Left ventricle myocardium inferior (tissue), 1 donor: ENCODE results near the gene COPS3. TPM values are rescaled to one million over a fixed set of nuclear protein-coding genes. Genes with fewer than 3 reads are reported as not detected.
"Not testable (repeated sequence)": the region's sequence is repeated elsewhere in the genome, so short reads cannot be mapped to it uniquely, and the experiment has no call there.

Experiments
- DNase-seq: peaks from one replicate; pipeline ENCODE4 v3.0.0-alpha.2; 2020
- H3K27ac ChIP-seq: fragments of 200-600 bp; replicated peaks from 2 replicates; pipeline ENCODE4 v1.8.0; 2021
- H3K27me3 ChIP-seq: fragments of 200-600 bp; 2 replicates; pipeline ENCODE4 v1.8.0; 2021; ENCODE audit warnings: low read depth
- H3K36me3 ChIP-seq: fragments of 200-600 bp; 2 replicates; pipeline ENCODE4 v1.8.0; 2021
- H3K4me1 ChIP-seq: fragments of 200-600 bp; 2 replicates; pipeline ENCODE4 v1.8.0; 2021
- H3K4me3 ChIP-seq: fragments of 200-600 bp; 2 replicates; pipeline ENCODE4 v1.8.0; 2021; ENCODE audit warnings: mild to moderate bottlenecking, moderate library complexity
- H3K9me3 ChIP-seq: fragments of 200-600 bp; replicated peaks from 2 replicates; pipeline ENCODE4 v1.8.0; 2021
- CTCF ChIP-seq: fragments of 200-600 bp; IDR thresholded peaks from 2 replicates; pipeline ENCODE4 v1.8.0; 2021; ENCODE audit warnings: antibody characterized with exemption, mild to moderate bottlenecking, borderline replicate concordance
- intact Hi-C: fragments of 100-400 bp; cut with micrococcal nuclease; formaldehyde crosslinking; loops from one replicate; pipeline ENCODE4 v1.11.0; 2022
- total RNA-seq: library from RNA; stranded (reverse); fragmentation: NEBNext Ultra II Directional; extraction: Animal tissue kit (Norgen Biotek cat#: 25700); gene quantifications from one replicate; pipeline ENCODE4 v1.2.1, GENCODE V29; 2021
- donor health status: DM: no; HTN: yes; CAD: no; lungs with severe emphysema.

COPS3 gene
- total RNA-seq, 1 donor from 2014 or later, result 74.2 TPM

DNA sequence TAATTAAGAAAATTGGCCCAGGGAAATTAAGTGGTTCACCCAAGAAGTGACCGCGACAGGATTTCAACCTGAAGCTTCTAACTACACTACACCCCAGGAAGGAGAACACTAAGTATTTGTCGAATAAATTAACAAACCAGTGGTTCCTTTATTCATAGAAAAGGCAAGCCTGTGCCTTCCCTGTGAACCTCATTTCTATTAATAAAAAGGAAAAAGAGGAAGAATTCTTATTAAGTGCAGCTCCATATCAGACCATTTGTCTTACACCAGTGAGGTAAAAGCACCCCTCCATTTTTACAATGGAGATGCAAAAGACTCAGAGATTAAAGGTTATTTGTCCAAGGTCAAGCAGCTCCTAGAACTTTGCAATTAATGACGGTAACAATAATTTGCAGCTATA, 1.7 kb downstream of the COPS3 start:
- no peak for DNase-seq
- H3K9me3 ChIP-seq, result no peaks in the 10 kb centered on the region
- no peaks in the 10 kb centered on the region for H3K27me3 ChIP-seq
- H3K36me3 ChIP-seq, result peaks cover 16% of the 10 kb centered on the region
- no peak for TF ChIP-seq CTCF
- H3K4me3 ChIP-seq, result peak overlapping the region; percentile 98
- H3K4me1 ChIP-seq, result peaks cover 70% of the 10 kb centered on the region
- intact Hi-C loops, result no loop called here
- peak overlapping the region; percentile 99 for H3K27ac ChIP-seq

DNA sequence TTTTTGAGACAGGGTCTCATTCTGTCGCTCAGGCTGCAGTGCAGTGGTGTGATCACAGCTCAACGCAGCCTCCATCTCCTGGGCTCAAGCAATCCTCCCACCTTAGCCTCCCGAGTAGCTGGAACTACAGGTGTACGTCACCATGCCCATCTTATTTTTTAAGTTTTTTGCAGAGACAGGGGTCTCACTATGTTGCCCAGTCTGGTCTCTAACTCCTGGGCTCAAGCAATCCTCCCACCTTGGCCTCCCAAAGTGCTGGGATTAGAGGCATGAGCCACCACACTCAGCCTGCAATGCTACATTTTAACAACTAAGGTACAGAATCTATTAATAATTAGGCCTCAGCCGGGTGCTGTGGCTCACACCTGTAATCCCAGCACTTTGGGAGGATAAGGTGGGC, 3.6 kb downstream of the COPS3 start:
- peaks cover 70% of the 10 kb centered on the region for H3K4me1 ChIP-seq
- peaks cover 35% of the 10 kb centered on the region for H3K36me3 ChIP-seq
- DNase-seq, H3K27me3 ChIP-seq, intact Hi-C loops, H3K27ac ChIP-seq, H3K4me3 ChIP-seq, H3K9me3 ChIP-seq: not testable (repeated sequence)

- no peaks in the 10 kb centered on the region for H3K9me3 ChIP-seq
- DNase-seq, result no peak
- intact Hi-C loops, result no loop called here
- H3K4me3 ChIP-seq, result no peak overlapping the region
- H3K4me1 ChIP-seq, result peaks cover 62% of the 10 kb centered on the region
- TF ChIP-seq CTCF, result no peak
- no peaks in the 10 kb centered on the region for H3K27me3 ChIP-seq
- H3K36me3 ChIP-seq, result peaks cover 44% of the 10 kb centered on the region
- H3K27ac ChIP-seq, result no peak overlapping the region
These were observed 5.1 kb downstream of the COPS3 start for GRCh38 chr17:17275971-17276370.

GRCh38 chr17:17269926-17270773, 10.9 kb downstream of the COPS3 start:
- Histone ChIP-seq H3K4me3 (no peak overlapping the region), H3K9me3 (no peaks in the 10 kb centered on the region), H3K36me3 (peaks cover 94% of the 10 kb centered on the region), H3K27ac (no peak overlapping the region), H3K27me3 (no peaks in the 10 kb centered on the region), H3K4me1 (peaks cover 5% of the 10 kb centered on the region)
- intact Hi-C loops, result no loop called here
- TF ChIP-seq CTCF, result no peak
- no peak for DNase-seq

DNA sequence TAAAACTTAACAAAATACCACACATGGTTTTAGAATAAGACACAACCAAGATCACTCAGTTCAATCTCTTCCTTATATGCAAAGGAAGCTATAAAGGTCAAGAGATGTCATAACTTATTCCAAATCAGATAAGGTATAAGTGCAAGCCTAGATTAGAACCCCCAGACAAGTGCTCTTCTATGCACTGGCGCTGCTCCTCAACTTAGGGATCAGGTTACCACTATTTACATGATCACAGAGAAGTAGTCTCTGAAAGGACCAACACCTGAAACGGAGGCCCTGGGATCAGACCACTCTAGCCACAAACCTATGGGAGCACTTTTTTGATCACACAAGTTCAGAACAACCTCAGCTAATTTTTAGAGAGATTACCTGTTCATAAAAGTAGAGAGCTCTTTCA, 16.6 kb downstream of the COPS3 start:
- no peak for TF ChIP-seq CTCF
- Histone ChIP-seq H3K27me3 (no peaks in the 10 kb centered on the region), H3K9me3 (no peaks in the 10 kb centered on the region), H3K4me3 (no peak overlapping the region), H3K4me1 (no peaks in the 10 kb centered on the region), H3K36me3 (peaks cover 98% of the 10 kb centered on the region), H3K27ac (no peak overlapping the region)
- intact Hi-C loops, result no loop called here
- no peak for DNase-seq

DNA sequence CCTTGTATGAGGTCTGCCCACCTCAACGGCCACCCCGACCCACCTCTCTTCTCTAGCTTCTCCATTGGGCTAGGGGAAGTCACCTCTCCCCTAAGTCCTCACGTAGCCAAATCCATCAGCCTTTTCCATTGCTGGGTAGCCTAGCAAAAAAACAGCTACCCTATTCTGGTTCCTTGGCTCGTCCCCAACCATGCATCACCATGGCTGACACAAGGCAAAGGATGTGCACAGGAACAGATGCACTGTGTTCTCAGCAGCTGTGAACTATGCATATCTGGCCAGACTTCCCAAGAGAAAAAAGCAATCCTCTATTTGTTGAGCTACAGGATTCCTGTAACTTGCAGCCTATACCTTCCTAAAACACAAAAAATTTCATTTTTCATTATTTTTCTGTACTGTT, 22.0 kb downstream of the COPS3 start:
- intact Hi-C loops, result no loop called here
- Histone ChIP-seq H3K4me3 (no peak overlapping the region), H3K36me3 (peaks cover 98% of the 10 kb centered on the region)

More for the DNA sequence above, 22.0 kb downstream of the COPS3 start:
- no peak overlapping the region for H3K27ac ChIP-seq
- no peaks in the 10 kb centered on the region for H3K9me3 ChIP-seq
- TF ChIP-seq CTCF, result no peak
- no peak for DNase-seq
- H3K4me1 ChIP-seq, result no peaks in the 10 kb centered on the region
- H3K27me3 ChIP-seq, result no peaks in the 10 kb centered on the region
